Psoas muscle (tissue), 8 donors: Measurements from ENCODE around the gene FSTL4. TPM values are rescaled to one million over a fixed set of nuclear protein-coding genes. Genes with fewer than 3 reads are reported as not detected.

Experiments
- ATAC-seq, 4 donors: fragments of 200-7000 bp; cut with Tn5 transposase; one replicate each; pipeline ENCODE4 v1.9.1; 2020; ENCODE audit warnings: moderate library complexity in 3 of 4, mild to moderate bottlenecking in 2 of 4
- DNase-seq, 2 donors: peaks; one replicate each; pipeline ENCODE4 v3.0.0-alpha.2; 2020
- H3K27ac ChIP-seq: fragments of 200-600 bp; one replicate; pipeline ENCODE4 v1.8.0; 2022
- H3K27me3 ChIP-seq, 3 donors: fragments of 200-600 bp in 1 of 3; one replicate each; pipeline versions ENCODE4 v1.6.1 to v1.8.0; 2013 to 2022; ENCODE audit warnings: low read length in 2 of 3, mild to moderate bottlenecking in 2 of 3, moderate library complexity in 1 of 3; ENCODE audit not compliant: insufficient read depth in 3 of 3
- H3K36me3 ChIP-seq, 2 donors: fragments of 200-600 bp in 1 of 2; one replicate each; pipeline versions ENCODE4 v1.6.1 to v1.8.0; 2013 to 2022; ENCODE audit warnings: low read depth in 1 of 2, mild to moderate bottlenecking in 1 of 2, moderate library complexity in 1 of 2; ENCODE audit not compliant: insufficient read depth in 1 of 2
- H3K4me1 ChIP-seq: fragments of 200-600 bp; one replicate; pipeline ENCODE4 v1.8.0; 2022
- H3K4me3 ChIP-seq: fragments of 200-600 bp; one replicate; pipeline ENCODE4 v1.8.0; 2022; ENCODE audit warnings: mild to moderate bottlenecking
- H3K9me3 ChIP-seq: fragments of 200-600 bp; one replicate; pipeline ENCODE4 v1.8.0; 2022
- WGBS, 3 donors: extraction: QIAGEN DNeasy Blood & Tissue Kit; methylation state at CpG; one replicate each; pipeline versions ENCODE4 v1.1.6 to v1.1.7; 2013; 5-methylcytosine and 5-hydroxymethylcytosine counted together
- intact Hi-C, 2 donors: fragments of 100-400 bp; cut with DNase I; formaldehyde crosslinking; loops; one replicate each; pipeline versions ENCODE4 v1.11.0 to v1.14.2; 2022
- polyA plus RNA-seq, 3 donors: library from polyadenylated mRNA; stranded (reverse); fragments of 200-250 nt; gene quantifications; one replicate each; pipeline ENCODE4 v1.2.3, GENCODE V29; 2013
- total RNA-seq, 4 donors: library from RNA; stranded (reverse); fragmentation: NEBNext Ultra II Directional in 2 of 4; extraction: Animal tissue kit (Norgen Biotek cat#: 25700) in 2 of 4; gene quantifications; one replicate each; pipeline versions ENCODE4 v1.2.1 to v1.2.4, GENCODE V29; 2021 to 2023
- TF ChIP-seq, protein P1 (sequence below): fragments of 200-600 bp; IDR thresholded peaks from one replicate; pipeline ENCODE4 v1.8.0; 2022; ENCODE audit warnings: antibody characterized with exemption
- donor health status: healthy with polysubstance abuse.
- donor health status: DM: no; HTN: no; CAD: no; lungs with moderate emphysema.
- donor health status: Bipolar disorder and iron deficiency.
- donor health status: healthy.
- donor health status: DM: yes; HTN: yes; CAD: no.
- donor health status: DM: no; HTN: no; CAD: no.
- donor health status: DM: no; HTN: no; CAD: no.
- donor health status: DM: yes; HTN: yes; CAD: no.

FSTL4 gene
- total and polyA plus RNA-seq, 7 donors, result 0.07 to 0.81 (median 0.24) TPM

DNA sequence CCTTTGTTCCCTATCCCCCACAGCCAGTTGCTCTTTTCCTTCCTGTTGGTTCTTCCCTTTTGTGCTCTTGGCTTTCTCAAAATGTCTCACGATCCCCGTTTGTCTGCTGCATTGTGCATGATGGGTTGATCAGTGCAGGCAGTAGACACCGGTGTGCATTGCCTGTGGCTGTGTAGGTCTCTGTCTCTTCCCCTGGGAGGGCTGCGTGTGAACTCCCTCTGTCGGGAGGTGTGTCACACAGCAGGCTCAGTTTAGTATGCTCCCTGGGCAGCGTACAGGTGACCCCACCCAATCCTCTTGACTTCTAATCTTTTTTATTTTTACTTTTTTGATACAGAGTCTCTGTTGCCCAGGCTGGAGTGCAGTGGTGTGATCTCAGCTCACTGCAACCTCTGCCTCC lies 265.3 kb downstream of the FSTL4 start:
- intact Hi-C loops, result no loop called here
- TF ChIP-seq, protein P1, sequence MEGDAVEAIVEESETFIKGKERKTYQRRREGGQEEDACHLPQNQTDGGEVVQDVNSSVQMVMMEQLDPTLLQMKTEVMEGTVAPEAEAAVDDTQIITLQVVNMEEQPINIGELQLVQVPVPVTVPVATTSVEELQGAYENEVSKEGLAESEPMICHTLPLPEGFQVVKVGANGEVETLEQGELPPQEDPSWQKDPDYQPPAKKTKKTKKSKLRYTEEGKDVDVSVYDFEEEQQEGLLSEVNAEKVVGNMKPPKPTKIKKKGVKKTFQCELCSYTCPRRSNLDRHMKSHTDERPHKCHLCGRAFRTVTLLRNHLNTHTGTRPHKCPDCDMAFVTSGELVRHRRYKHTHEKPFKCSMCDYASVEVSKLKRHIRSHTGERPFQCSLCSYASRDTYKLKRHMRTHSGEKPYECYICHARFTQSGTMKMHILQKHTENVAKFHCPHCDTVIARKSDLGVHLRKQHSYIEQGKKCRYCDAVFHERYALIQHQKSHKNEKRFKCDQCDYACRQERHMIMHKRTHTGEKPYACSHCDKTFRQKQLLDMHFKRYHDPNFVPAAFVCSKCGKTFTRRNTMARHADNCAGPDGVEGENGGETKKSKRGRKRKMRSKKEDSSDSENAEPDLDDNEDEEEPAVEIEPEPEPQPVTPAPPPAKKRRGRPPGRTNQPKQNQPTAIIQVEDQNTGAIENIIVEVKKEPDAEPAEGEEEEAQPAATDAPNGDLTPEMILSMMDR, result no peak
- DNase-seq, result no peak
- H3K27ac ChIP-seq, result no peak overlapping the region
- no peak overlapping the region for H3K4me3 ChIP-seq
- H3K27me3 ChIP-seq, result no peaks in the 10 kb centered on the region
- no peak for ATAC-seq
- no peaks in the 10 kb centered on the region for H3K9me3 ChIP-seq
- H3K36me3 ChIP-seq, result no peaks in the 10 kb centered on the region
- no peaks in the 10 kb centered on the region for H3K4me1 ChIP-seq
- 56 to 73% (median 64%) methylated on average over 6 of the region's 6 CpGs for WGBS, 3 donors

DNA sequence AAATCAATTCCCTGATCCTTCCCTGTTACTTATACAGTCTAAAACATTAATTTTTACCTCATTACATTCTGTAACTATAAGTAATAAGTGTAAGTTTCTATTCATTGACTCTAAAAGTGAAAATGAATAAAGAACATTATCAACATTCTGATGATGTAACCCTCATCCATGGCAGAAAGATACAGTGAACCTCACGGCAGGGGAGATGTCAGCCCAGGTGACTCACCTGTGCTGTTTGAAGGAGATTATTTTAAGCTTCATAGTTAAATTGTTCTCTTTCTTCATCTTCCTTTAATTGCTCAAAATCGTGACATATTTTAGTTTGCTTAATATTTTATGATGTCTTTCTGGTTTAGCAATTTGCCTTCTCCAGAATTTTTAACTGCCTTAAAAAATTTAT lies 268.1 kb downstream of the FSTL4 start:
- Histone ChIP-seq H3K36me3 (no peaks in the 10 kb centered on the region), H3K27me3 (no peaks in the 10 kb centered on the region), H3K27ac (no peak overlapping the region), H3K4me1 (no peaks in the 10 kb centered on the region), H3K4me3 (no peak overlapping the region), H3K9me3 (no peaks in the 10 kb centered on the region)
- 78 to 85% (median 84%) methylated on average over 2 of the region's 2 CpGs for WGBS, 3 donors
- no peak for ATAC-seq
- DNase-seq, result no peak
- intact Hi-C loops, result no loop called here
- TF ChIP-seq, protein P1, result no peak

DNA sequence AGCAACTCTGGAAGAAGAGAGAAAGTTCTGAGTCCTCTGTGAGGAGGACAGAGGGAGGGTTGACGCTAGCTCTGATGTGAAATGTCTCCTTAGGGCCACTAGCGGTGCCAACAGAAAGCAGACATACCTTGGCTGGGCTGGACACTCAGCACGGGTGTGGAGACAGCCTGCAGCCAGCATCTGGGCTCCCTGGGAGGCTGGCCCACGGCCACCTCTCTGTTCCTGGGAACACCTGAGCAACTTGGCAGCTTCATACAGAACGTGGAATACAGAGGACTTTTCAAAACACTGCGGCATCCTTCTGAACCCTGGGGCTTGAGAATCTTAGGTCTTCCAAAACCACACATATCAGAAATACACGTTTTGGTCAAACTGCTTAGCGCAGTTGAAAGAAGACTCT lies 269.1 kb downstream of the FSTL4 start:
- WGBS, 3 donors, result 79 to 81% (median 81%) methylated on average over 8 of the region's 8 CpGs
- intact Hi-C loops, result no loop called here

DNA sequence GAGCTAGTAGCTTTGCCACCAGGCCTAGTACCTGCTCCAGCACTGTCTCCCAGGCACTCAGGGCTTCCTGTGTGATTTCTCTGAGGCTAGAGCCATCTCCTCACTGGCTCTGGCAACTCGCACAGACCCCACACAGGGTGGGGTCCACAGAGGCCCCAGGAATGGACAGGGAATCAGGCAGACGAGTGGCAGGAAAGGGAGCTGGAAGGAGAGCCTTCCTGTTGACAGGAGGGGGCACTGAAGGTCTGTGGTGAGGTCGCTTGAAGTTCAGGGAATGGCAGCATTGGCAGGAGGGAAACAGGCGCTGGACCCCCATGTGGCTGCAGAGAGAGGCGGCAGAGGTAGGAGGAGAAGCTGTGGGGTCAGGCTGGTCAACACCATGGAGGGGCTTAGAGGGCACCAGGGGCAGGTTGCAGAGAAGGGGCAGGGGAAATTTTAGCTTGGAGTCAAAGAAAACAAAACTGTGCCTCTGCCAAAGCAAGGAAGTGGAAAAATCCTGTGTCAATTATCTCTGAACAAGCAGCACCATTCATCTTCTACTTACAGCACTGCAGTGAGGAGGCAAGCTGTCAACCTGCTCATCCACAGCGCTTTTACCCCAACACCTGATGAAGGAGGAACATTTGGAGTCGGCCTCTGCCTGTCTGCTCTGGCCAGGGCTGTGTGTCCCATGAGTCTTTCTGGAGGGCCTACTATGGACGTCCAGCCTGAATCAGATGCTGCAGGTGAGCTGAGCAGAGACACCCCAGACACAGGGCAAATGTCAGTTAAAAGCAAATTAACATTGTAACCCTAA lies 270.2 kb downstream of the FSTL4 start:
- H3K27me3 ChIP-seq, result peaks cover 0 to 1% (median 0%) of the 10 kb centered on the region in 3 donors
- intact Hi-C loops, result no loop called here
- DNase-seq, result no peak
- no peak for ATAC-seq
- no peak overlapping the region for H3K4me3 ChIP-seq
- H3K27ac ChIP-seq, result no peak overlapping the region
- no peaks in the 10 kb centered on the region for H3K9me3 ChIP-seq
- TF ChIP-seq, protein P1, result no peak
- H3K4me1 ChIP-seq, result no peaks in the 10 kb centered on the region
- no peaks in the 10 kb centered on the region for H3K36me3 ChIP-seq
- 74 to 80% (median 80%) methylated on average over 8 of the region's 8 CpGs for WGBS, 3 donors

More for the DNA sequence above, 269.1 kb downstream of the FSTL4 start:
- Histone ChIP-seq H3K27ac (no peak overlapping the region), H3K36me3 (no peaks in the 10 kb centered on the region), H3K27me3 (peaks cover 0 to 1% (median 0%) of the 10 kb centered on the region in 3 donors), H3K4me3 (no peak overlapping the region), H3K9me3 (no peaks in the 10 kb centered on the region), H3K4me1 (no peaks in the 10 kb centered on the region)
- TF ChIP-seq, protein P1, result no peak
- ATAC-seq (no peak), DNase-seq (no peak)
